HG03460 (cell line): ENCODE data around the gene STARD7.

Source experiments
- ATAC-seq: cut with Tn5 transposase; IDR thresholded peaks from one replicate; pipeline ENCODE4 v1.9.1; 2021; ENCODE audit not compliant: unreplicated experiment

Gene STARD7

GRCh38 chr2:96137321-96138178 is 71.1 kb downstream of the STARD7 start:
- no peak for ATAC-seq

- ATAC-seq = no peak
These were observed 72.4 kb downstream of the STARD7 start for GRCh38 chr2:96136129-96136720.

- no peak for ATAC-seq
These were observed 73.0 kb downstream of the STARD7 start for GRCh38 chr2:96135621-96136020.

- no peak for ATAC-seq
These were observed 73.5 kb downstream of the STARD7 start for GRCh38 chr2:96135171-96135570.
